ENCODE results near the gene SERPINI2. TPM values are rescaled to one million over a fixed set of nuclear protein-coding genes. Genes with fewer than 3 reads are reported as not detected.

SERPINI2 gene
- total and polyA plus RNA-seq, 4 donors, result 5.2 to 6.3 (median 5.7) TPM

- Histone ChIP-seq H3K4me3 (ENCODE audit: low read depth, low read length) (no peak overlapping the region), H3K27ac (ENCODE audit: low read depth, low read length) (no peak overlapping the region)
These were observed 66.9 kb downstream of the SERPINI2 start for GRCh38 chr3:167406876-167407492.

GRCh38 chr3:167397826-167398225 is 76.0 kb downstream of the SERPINI2 start:
- 36% methylated on average over 1 of the region's 1 CpG for WGBS (ENCODE audit: insufficient coverage)
- Histone ChIP-seq H3K4me1 (ENCODE audit: control insufficient read depth, insufficient read depth, low read length) (no peaks in the 10 kb centered on the region), H3K4me3 (ENCODE audit: low read depth, low read length) (no peak overlapping the region), H3K9me3 (ENCODE audit: control insufficient read depth, insufficient read depth, low read length) (no peaks in the 10 kb centered on the region), H3K27ac (ENCODE audit: low read depth, low read length) (no peak overlapping the region), H3K36me3 (ENCODE audit: control insufficient read depth, insufficient read depth, low read length) (no peaks in the 10 kb centered on the region), H3K27me3 (ENCODE audit: control insufficient read depth, insufficient read depth, low read length) (no peaks in the 10 kb centered on the region)
- DNase-seq (ENCODE audit: low read depth in 4 of 6, low spot score in 6 of 6), result peak in 2 of 6 donors; percentile 56 to 89

More at GRCh38 chr3:167406876-167407492, 66.9 kb downstream of the SERPINI2 start:
- H3K27me3 ChIP-seq (ENCODE audit: control insufficient read depth, insufficient read depth, low read length), result no peaks in the 10 kb centered on the region
- H3K9me3 ChIP-seq (ENCODE audit: control insufficient read depth, insufficient read depth, low read length), result no peaks in the 10 kb centered on the region
- DNase-seq (ENCODE audit: low read depth in 4 of 6, low spot score in 6 of 6), result peak in 5 of 6 donors; percentile 24 to 91 (median 48)
- no CpG with 5 or more reads among the region's 3 CpGs for WGBS (ENCODE audit: insufficient coverage)
- no peaks in the 10 kb centered on the region for H3K36me3 ChIP-seq (ENCODE audit: control insufficient read depth, insufficient read depth, low read length)
- H3K4me1 ChIP-seq (ENCODE audit: control insufficient read depth, insufficient read depth, low read length), result no peaks in the 10 kb centered on the region

- Histone ChIP-seq H3K4me1 (ENCODE audit: control insufficient read depth, insufficient read depth, low read length) (no peaks in the 10 kb centered on the region), H3K36me3 (ENCODE audit: control insufficient read depth, insufficient read depth, low read length) (no peaks in the 10 kb centered on the region), H3K27me3 (ENCODE audit: control insufficient read depth, insufficient read depth, low read length) (no peaks in the 10 kb centered on the region), H3K4me3 (ENCODE audit: low read depth, low read length) (no peak overlapping the region), H3K27ac (ENCODE audit: low read depth, low read length) (no peak overlapping the region), H3K9me3 (ENCODE audit: control insufficient read depth, insufficient read depth, low read length) (no peaks in the 10 kb centered on the region)
- DNase-seq (ENCODE audit: low read depth in 4 of 6, low spot score in 6 of 6), result no peak
- WGBS (ENCODE audit: insufficient coverage), result 71% methylated on average over 2 of the region's 2 CpGs
These were observed 77.8 kb downstream of the SERPINI2 start for GRCh38 chr3:167396075-167396474.

- WGBS (ENCODE audit: insufficient coverage), result no CpG with 5 or more reads among the region's 2 CpGs
- Histone ChIP-seq H3K36me3 (ENCODE audit: control insufficient read depth, insufficient read depth, low read length) (no peaks in the 10 kb centered on the region), H3K4me1 (ENCODE audit: control insufficient read depth, insufficient read depth, low read length) (no peaks in the 10 kb centered on the region), H3K27ac (ENCODE audit: low read depth, low read length) (no peak overlapping the region), H3K27me3 (ENCODE audit: control insufficient read depth, insufficient read depth, low read length) (no peaks in the 10 kb centered on the region), H3K9me3 (ENCODE audit: control insufficient read depth, insufficient read depth, low read length) (no peaks in the 10 kb centered on the region), H3K4me3 (ENCODE audit: low read depth, low read length) (no peak overlapping the region)
- peak in 3 of 6 donors; percentile 35 to 76 (median 49) for DNase-seq (ENCODE audit: low read depth in 4 of 6, low spot score in 6 of 6)
These were observed 79.8 kb downstream of the SERPINI2 start for GRCh38 chr3:167394003-167394402.

Other genes with a start within 250 kb of the SERPINI2 start
- gene ZBBX, start 93.7 kb downstream of the SERPINI2 start, total RNA-seq, result 10 to 100 TPM in 1 of 2 donors, 1 to 10 TPM in 1; 6.9 to 27.4 TPM
- 10 to 100 TPM; 10.1 to 12.8 TPM for gene ZBBX, start 93.7 kb downstream of the SERPINI2 start, polyA plus RNA-seq (ENCODE audit: insufficient read length in 2 of 2)
- gene WDR49, start 179.9 kb upstream of the SERPINI2 start, total RNA-seq, result 10 to 100 TPM; 30.9 to 47.2 TPM
- gene WDR49, start 179.9 kb upstream of the SERPINI2 start, polyA plus RNA-seq (ENCODE audit: insufficient read length in 2 of 2), result 1 to 10 TPM; 4.4 to 8.4 TPM